Measurements from ENCODE around the gene RALGAPA2.

RALGAPA2 gene

DNA sequence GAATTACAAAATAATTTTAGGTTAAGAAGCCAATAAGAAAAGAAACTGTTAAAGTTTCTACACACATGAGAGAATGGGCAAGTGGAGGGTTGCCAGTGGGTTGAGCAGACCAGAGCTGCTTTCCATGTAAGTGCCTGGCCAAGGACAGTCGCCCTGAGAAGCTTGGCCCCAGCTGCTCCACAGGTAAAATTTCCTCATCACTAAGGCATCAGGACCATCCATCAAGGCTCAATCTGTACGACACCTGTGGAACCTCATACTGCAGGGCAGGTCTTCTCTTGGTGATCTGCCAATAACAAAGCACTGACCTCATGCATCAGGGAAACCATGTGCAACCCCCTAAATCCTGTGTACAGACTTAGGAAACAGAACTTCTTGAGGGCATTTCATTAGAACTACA is 229.1 kb downstream of the RALGAPA2 start:
- H3K9me3 ChIP-seq (ENCODE audit: control insufficient read depth, insufficient read depth, low read length), result no peaks in the 10 kb centered on the region
- no peak overlapping the region for H3K9ac ChIP-seq (ENCODE audit: low read depth, low read length)
- H3K27me3 ChIP-seq (ENCODE audit: control insufficient read depth, insufficient read depth, low read length), result no peaks in the 10 kb centered on the region
- H3K36me3 ChIP-seq (ENCODE audit: control insufficient read depth, insufficient read depth, low read length), result no peaks in the 10 kb centered on the region
- no peak overlapping the region for H3K4me3 ChIP-seq (ENCODE audit: low read depth, low read length)
- H3K4me1 ChIP-seq (ENCODE audit: control insufficient read depth, insufficient read depth, low read length), result no peaks in the 10 kb centered on the region

DNA sequence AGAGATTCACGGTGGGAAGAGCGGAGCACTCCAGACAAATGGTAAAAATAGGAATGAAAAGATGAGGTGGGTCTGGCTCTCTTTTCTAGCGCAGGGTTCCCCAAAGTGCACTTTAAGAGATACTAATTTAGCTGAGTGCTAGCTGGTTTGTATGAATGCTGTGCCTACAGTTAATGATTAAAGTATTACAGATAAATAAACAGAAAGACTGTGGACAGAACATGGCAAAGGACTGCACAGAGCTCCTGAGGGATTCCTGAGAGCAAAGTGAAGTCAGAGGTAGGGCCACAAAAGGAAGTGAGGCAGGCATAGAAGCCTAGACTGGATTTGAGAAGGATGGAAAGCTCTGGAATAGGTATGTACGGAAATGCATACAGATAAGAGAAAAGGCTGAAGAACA is 230.0 kb downstream of the RALGAPA2 start:
- no peaks in the 10 kb centered on the region for H3K27me3 ChIP-seq (ENCODE audit: control insufficient read depth, insufficient read depth, low read length)
- peaks cover 5% of the 10 kb centered on the region for H3K4me1 ChIP-seq (ENCODE audit: control insufficient read depth, insufficient read depth, low read length)
- no peak overlapping the region for H3K4me3 ChIP-seq (ENCODE audit: low read depth, low read length)
- H3K36me3 ChIP-seq (ENCODE audit: control insufficient read depth, insufficient read depth, low read length), result no peaks in the 10 kb centered on the region
- H3K9ac ChIP-seq (ENCODE audit: low read depth, low read length), result no peak overlapping the region
- no peaks in the 10 kb centered on the region for H3K9me3 ChIP-seq (ENCODE audit: control insufficient read depth, insufficient read depth, low read length)

DNA sequence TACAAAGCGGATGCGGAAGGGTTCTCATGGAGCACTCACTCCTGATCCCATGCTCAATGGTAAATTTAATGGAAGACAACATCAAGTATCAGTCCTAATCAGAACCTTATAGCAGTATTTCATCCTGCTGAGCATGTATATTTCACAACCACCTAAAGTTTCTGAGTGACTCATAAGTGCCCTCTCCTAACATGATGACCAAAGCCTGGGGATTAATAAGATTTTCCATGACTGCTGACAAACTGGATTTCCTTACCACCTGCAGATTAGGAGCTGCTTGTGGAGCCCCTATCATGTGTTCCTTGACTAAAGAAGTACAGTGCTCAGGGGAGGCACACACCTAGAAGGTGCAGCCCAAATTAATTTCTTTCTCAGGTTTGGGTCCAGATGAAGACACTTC is 231.8 kb downstream of the RALGAPA2 start:
- no peak overlapping the region for H3K9ac ChIP-seq (ENCODE audit: low read depth, low read length)
- no peak overlapping the region for H3K4me3 ChIP-seq (ENCODE audit: low read depth, low read length)

DNA sequence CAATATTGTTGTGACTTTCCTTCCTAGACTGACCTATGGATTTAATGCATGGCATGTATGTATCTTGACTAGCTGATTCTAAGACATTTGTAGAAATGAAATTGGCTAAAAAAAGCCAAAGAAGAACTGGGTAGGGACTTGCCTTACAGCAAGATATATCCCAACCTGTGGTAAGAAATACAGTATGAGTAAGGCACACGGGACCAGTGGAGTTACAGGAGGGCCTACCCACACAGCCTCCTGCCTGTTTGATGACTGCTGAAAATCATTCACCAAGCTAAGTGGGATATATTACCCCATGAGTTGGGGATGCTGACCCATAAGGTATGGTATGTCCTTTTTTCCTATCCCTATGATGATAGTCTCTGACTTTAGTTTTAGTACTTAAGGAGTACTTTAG is 232.3 kb downstream of the RALGAPA2 start:
- Histone ChIP-seq H3K4me3 (ENCODE audit: low read depth, low read length) (no peak overlapping the region), H3K27me3 (ENCODE audit: control insufficient read depth, insufficient read depth, low read length) (no peaks in the 10 kb centered on the region), H3K9ac (ENCODE audit: low read depth, low read length) (no peak overlapping the region), H3K9me3 (ENCODE audit: control insufficient read depth, insufficient read depth, low read length) (no peaks in the 10 kb centered on the region), H3K36me3 (ENCODE audit: control insufficient read depth, insufficient read depth, low read length) (no peaks in the 10 kb centered on the region), H3K4me1 (ENCODE audit: control insufficient read depth, insufficient read depth, low read length) (peaks cover 5% of the 10 kb centered on the region)

More for the DNA sequence above, 231.8 kb downstream of the RALGAPA2 start:
- H3K36me3 ChIP-seq (ENCODE audit: control insufficient read depth, insufficient read depth, low read length), result no peaks in the 10 kb centered on the region
- peaks cover 5% of the 10 kb centered on the region for H3K4me1 ChIP-seq (ENCODE audit: control insufficient read depth, insufficient read depth, low read length)
- no peaks in the 10 kb centered on the region for H3K27me3 ChIP-seq (ENCODE audit: control insufficient read depth, insufficient read depth, low read length)
- no peaks in the 10 kb centered on the region for H3K9me3 ChIP-seq (ENCODE audit: control insufficient read depth, insufficient read depth, low read length)

DNA sequence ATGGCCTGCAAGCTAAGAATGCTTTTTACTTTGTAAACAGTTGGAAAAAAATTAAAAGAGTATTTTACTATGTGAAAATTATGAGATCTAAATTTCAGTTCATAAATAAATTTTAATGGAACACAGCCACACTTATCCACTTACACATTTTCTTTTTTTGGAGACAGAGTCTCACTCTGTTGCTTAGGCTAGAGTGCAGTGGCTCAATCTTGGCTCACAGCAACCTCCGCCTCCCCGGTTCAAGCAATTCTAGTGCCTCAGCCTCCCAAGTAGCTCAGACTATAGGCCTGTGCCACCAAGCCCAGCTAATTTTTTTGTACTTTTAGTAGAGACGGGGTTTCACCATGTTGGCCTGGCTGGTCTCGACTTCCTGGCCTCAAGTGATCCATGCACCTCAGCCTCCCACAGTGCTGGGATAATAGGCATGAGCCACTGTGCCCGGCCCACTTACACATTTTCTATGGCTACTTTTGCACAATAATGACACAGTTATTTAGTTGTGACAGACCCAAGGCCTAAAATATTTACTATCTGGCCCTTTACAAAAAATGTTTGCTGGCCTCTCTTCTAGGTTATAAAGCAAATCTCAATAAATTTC is 234.9 kb downstream of the RALGAPA2 start:
- H3K9me3 ChIP-seq (ENCODE audit: control insufficient read depth, insufficient read depth, low read length), result no peaks in the 10 kb centered on the region
- H3K36me3 ChIP-seq (ENCODE audit: control insufficient read depth, insufficient read depth, low read length), result no peaks in the 10 kb centered on the region
- no peaks in the 10 kb centered on the region for H3K27me3 ChIP-seq (ENCODE audit: control insufficient read depth, insufficient read depth, low read length)
- H3K9ac ChIP-seq (ENCODE audit: low read depth, low read length), result no peak overlapping the region
- H3K4me3 ChIP-seq (ENCODE audit: low read depth, low read length), result no peak overlapping the region
- peaks cover 5% of the 10 kb centered on the region for H3K4me1 ChIP-seq (ENCODE audit: control insufficient read depth, insufficient read depth, low read length)

DNA sequence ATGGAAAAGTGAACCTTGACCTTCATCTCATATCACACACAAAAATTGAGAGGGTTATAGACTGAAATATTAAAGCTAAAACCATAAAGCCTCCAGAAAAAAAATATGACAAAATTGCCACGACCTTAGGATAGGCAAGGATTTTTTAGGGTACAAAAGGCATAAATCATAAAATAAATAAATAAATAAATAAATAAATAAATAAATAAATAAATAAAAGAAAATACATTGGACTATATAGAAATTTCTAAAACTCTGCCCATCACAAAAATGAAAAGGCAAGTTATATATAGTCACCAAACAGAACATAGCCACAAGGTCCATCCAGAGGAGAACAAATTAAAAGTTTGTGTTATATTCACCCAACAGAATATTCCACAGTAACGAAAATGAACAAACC is 235.9 kb downstream of the RALGAPA2 start:
- Histone ChIP-seq H3K9ac (ENCODE audit: low read depth, low read length) (no peak overlapping the region), H3K4me1 (ENCODE audit: control insufficient read depth, insufficient read depth, low read length) (peaks cover 5% of the 10 kb centered on the region), H3K9me3 (ENCODE audit: control insufficient read depth, insufficient read depth, low read length) (no peaks in the 10 kb centered on the region), H3K27me3 (ENCODE audit: control insufficient read depth, insufficient read depth, low read length) (no peaks in the 10 kb centered on the region), H3K4me3 (ENCODE audit: low read depth, low read length) (no peak overlapping the region), H3K36me3 (ENCODE audit: control insufficient read depth, insufficient read depth, low read length) (no peaks in the 10 kb centered on the region)

DNA sequence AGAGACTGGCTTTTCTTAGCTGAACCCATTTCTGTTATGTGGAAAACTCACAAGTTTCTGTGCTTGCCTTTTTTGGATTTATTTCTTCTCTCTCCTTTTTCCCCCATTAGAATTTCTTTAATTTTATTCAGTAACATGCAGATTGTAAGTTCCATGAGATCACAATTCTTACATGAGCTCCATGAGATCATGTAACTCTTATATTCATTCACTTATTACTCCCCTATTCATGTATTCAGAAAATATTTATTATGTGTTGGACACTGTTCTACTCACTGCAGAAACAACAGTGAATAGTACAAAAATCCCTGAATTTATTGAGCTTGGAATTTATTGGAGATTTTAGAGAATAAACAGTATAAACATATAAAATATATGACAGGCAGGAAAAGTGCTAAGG is 238.8 kb downstream of the RALGAPA2 start:
- H3K27me3 ChIP-seq (ENCODE audit: control insufficient read depth, insufficient read depth, low read length), result no peaks in the 10 kb centered on the region
- H3K9ac ChIP-seq (ENCODE audit: low read depth, low read length), result no peak overlapping the region
- no peaks in the 10 kb centered on the region for H3K36me3 ChIP-seq (ENCODE audit: control insufficient read depth, insufficient read depth, low read length)
- H3K4me3 ChIP-seq (ENCODE audit: low read depth, low read length), result no peak overlapping the region
- H3K9me3 ChIP-seq (ENCODE audit: control insufficient read depth, insufficient read depth, low read length), result no peaks in the 10 kb centered on the region
- H3K4me1 ChIP-seq (ENCODE audit: control insufficient read depth, insufficient read depth, low read length), result peaks cover 5% of the 10 kb centered on the region

DNA sequence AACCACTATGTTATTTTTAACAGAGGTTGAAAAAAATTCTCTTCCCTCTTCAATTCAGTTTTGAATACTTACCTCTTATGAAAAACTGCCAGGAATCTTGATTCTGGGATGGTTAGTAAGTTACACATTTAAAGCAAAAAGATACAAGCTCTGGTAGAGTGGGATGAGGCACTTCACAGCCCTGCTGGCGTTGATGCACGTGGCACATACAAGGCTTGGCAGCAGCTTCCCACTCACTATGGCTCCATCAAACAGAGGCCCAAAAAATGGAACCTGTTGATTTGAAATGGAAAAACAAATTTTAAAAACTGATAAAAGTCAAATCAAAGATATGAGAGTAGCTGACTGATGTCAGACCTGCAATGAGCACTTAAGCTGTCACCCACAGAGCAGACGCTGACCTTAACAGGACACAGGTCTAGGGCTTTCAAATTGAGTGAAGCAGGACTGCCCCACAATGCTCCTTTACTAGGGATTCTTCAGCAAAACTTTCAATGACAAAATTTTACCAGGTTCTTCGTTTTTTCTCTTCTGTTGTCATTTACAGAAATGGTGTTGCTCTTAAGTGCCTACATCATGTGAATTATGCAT is 239.7 kb downstream of the RALGAPA2 start:
- no peaks in the 10 kb centered on the region for H3K27me3 ChIP-seq (ENCODE audit: control insufficient read depth, insufficient read depth, low read length)
- H3K9me3 ChIP-seq (ENCODE audit: control insufficient read depth, insufficient read depth, low read length), result no peaks in the 10 kb centered on the region
- H3K4me1 ChIP-seq (ENCODE audit: control insufficient read depth, insufficient read depth, low read length), result peaks cover under 1% of the 10 kb centered on the region
- no peak overlapping the region for H3K4me3 ChIP-seq (ENCODE audit: low read depth, low read length)
- no peak overlapping the region for H3K9ac ChIP-seq (ENCODE audit: low read depth, low read length)
- H3K36me3 ChIP-seq (ENCODE audit: control insufficient read depth, insufficient read depth, low read length), result no peaks in the 10 kb centered on the region

DNA sequence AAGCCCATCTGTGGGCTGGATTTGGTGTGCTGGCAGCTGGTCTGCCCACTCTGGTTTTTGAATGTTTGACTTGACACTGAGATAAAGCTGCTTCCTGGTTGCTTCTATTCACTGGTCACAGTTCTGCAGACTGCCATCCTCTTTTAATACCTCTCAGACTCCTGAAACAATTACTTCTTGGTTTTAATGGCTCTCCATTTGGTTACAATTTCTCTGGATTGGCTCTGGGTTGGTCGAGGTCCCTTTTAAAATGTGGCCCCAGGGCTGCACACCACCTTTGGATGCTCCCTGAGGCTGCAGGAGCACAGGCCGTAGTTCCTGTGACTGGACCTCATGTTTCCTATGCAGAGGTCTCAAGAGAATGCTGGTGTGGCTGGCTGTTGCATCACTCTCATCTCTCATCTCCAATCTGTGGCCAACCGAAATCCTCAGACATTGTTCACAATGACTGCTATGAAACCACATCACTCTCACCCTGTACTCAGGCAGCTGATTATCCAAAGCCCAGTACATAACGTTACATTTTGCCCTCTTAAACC is 246.0 kb downstream of the RALGAPA2 start:
- Histone ChIP-seq H3K27me3 (ENCODE audit: control insufficient read depth, insufficient read depth, low read length) (no peaks in the 10 kb centered on the region), H3K36me3 (ENCODE audit: control insufficient read depth, insufficient read depth, low read length) (no peaks in the 10 kb centered on the region), H3K9ac (ENCODE audit: low read depth, low read length) (no peak overlapping the region), H3K4me1 (ENCODE audit: control insufficient read depth, insufficient read depth, low read length) (peaks cover 31% of the 10 kb centered on the region), H3K4me3 (ENCODE audit: low read depth, low read length) (no peak overlapping the region), H3K9me3 (ENCODE audit: control insufficient read depth, insufficient read depth, low read length) (no peaks in the 10 kb centered on the region)

DNA sequence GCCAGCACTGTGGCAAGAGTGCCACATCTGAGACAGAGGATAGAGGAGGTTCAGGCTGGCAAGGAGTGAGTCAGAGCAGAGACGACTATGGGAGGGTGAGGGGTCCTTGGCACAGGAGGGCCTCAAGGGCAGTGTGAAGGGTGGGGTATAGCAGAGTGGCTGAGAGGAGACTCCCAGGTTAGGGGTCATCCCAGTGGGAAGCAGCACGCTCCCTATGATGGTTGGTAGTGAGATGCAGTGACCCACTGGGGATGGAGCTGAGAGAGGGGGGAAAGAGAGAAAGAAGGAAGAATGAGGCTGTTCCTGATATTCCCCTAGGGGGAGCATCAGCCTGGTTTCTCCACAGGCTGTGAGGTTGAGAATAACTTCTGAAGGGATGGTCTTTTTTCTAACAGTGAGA is 247.2 kb downstream of the RALGAPA2 start:
- Histone ChIP-seq H3K27me3 (ENCODE audit: control insufficient read depth, insufficient read depth, low read length) (no peaks in the 10 kb centered on the region), H3K4me3 (ENCODE audit: low read depth, low read length) (no peak overlapping the region), H3K4me1 (ENCODE audit: control insufficient read depth, insufficient read depth, low read length) (peaks cover 33% of the 10 kb centered on the region), H3K9ac (ENCODE audit: low read depth, low read length) (no peak overlapping the region), H3K36me3 (ENCODE audit: control insufficient read depth, insufficient read depth, low read length) (no peaks in the 10 kb centered on the region), H3K9me3 (ENCODE audit: control insufficient read depth, insufficient read depth, low read length) (no peaks in the 10 kb centered on the region)

DNA sequence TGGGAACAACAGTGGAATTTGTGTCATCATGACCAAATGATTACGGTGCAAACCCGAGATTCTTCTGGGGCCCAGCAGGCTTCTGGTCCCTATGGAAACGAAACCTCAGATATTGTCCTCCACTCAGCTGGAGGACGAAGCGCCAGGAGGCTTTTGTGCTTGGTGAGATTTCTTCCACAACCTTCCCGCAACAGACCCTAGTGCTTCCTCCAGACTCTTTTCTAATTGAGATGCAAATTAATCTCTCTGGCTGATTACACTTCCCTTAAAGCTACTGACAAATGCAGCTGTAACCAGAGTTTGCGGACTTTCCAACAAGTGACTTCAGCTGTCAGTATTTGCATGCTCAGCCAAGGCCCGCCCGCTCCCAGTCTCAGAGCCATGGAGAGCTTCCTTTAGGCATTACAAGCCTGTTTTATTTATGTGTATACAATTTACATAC is 248.5 kb downstream of the RALGAPA2 start:
- peak overlapping the region; percentile 3 for H3K4me3 ChIP-seq (ENCODE audit: low read depth, low read length)
- H3K9me3 ChIP-seq (ENCODE audit: control insufficient read depth, insufficient read depth, low read length), result no peaks in the 10 kb centered on the region
- no peak overlapping the region for H3K9ac ChIP-seq (ENCODE audit: low read depth, low read length)
- no peaks in the 10 kb centered on the region for H3K36me3 ChIP-seq (ENCODE audit: control insufficient read depth, insufficient read depth, low read length)
- H3K27me3 ChIP-seq (ENCODE audit: control insufficient read depth, insufficient read depth, low read length), result no peaks in the 10 kb centered on the region
- peaks cover 33% of the 10 kb centered on the region for H3K4me1 ChIP-seq (ENCODE audit: control insufficient read depth, insufficient read depth, low read length)

DNA sequence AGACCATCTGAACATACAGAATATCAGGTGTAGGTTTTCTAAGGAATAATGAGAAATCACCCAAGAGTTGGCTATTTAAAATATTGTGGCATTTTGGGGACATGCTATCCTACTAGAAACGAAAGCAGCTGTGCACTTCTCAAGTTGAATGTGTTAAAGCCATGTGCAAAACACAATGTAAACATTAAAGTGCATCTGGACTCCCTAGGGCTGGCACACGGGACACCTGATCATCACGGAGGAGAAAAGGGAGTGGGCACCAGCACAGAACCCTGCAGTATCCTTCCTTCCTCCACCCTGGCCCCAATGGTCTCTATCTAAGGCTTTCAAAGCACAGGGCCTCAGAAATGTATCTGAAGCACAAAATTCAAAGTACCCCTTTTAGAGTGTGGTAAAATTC is 250.3 kb downstream of the RALGAPA2 start:
- H3K4me3 ChIP-seq (ENCODE audit: low read depth, low read length), result no peak overlapping the region
- no peaks in the 10 kb centered on the region for H3K9me3 ChIP-seq (ENCODE audit: control insufficient read depth, insufficient read depth, low read length)
- peaks cover 33% of the 10 kb centered on the region for H3K4me1 ChIP-seq (ENCODE audit: control insufficient read depth, insufficient read depth, low read length)

More for the DNA sequence above, 250.3 kb downstream of the RALGAPA2 start:
- no peak overlapping the region for H3K9ac ChIP-seq (ENCODE audit: low read depth, low read length)
- no peaks in the 10 kb centered on the region for H3K27me3 ChIP-seq (ENCODE audit: control insufficient read depth, insufficient read depth, low read length)
- H3K36me3 ChIP-seq (ENCODE audit: control insufficient read depth, insufficient read depth, low read length), result no peaks in the 10 kb centered on the region
